Coronary artery (tissue), 2 donors: ENCODE measurements around the gene CMTR1.

Source experiments
- DNase-seq: peaks from one replicate; pipeline ENCODE4 v3.0.0-alpha.2; 2017; ENCODE audit warnings: low spot score
- H3K27ac ChIP-seq, 2 donors: fragments of 200-600 bp; sonication (generic); one replicate each; pipeline ENCODE4 v1.5.1; 2016 to 2019
- H3K4me3 ChIP-seq: fragments of 200-600 bp; sonication (generic); 2 replicates; pipeline ENCODE4 v1.5.1; 2016; ENCODE audit warnings: mild to moderate bottlenecking, moderate library complexity
- CTCF ChIP-seq: fragments of 200-600 bp; sonication (generic); IDR thresholded peaks from one replicate; pipeline ENCODE4 v1.5.1; 2019; ENCODE audit warnings: antibody characterized with exemption

The CMTR1 gene

GRCh38 chr6:37477191-37477590 lies 44.2 kb downstream of the CMTR1 start:
- TF ChIP-seq CTCF = no peak
- Histone ChIP-seq H3K27ac (no peak overlapping the region), H3K4me3 (no peak overlapping the region)
- DNase-seq = no peak

DNA sequence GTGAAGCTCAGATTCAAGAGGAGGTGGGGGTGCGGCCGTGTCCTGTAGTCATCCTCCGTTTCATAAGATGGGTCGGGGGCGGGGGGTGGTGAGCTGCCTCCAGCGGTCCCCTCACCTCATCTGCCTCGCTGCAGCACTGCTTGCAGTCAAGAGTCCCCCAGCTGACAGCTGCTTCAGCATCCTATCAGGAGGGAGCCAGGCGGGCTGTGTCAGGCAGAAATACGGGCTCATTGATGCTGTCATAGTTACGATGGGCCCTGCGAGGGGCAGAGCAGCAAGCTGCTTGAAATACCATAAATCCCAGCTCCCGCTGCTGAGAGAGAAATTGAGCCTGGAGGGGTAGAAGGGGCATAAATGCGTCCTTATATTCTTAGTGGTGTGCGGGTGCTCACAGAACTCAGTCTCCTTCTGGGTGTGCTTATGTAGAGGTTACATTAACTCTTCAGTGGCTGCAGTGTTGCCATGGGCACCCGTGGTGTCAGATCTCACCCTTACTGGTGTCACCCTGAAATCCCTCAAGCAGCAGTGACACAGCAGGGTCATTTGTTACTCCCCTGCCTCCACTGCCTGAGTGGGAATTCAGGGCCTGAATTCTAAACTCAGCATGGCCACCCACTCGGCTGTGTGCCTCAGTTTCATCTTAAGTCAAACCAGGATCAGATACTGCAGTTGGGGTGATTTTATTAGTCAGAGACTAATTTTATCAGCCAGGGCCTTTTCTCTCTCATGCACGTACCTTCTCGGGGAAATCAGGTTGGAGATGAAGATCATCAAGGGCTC lies 44.8 kb downstream of the CMTR1 start:
- H3K4me3 ChIP-seq = no peak overlapping the region
- TF ChIP-seq CTCF = no peak
- no peak overlapping the region for H3K27ac ChIP-seq
- DNase-seq = no peak

- no peak overlapping the region for H3K4me3 ChIP-seq
- H3K27ac ChIP-seq = no peak overlapping the region
- DNase-seq = no peak
- no peak for TF ChIP-seq CTCF
Measured at GRCh38 chr6:37478827-37479226, 45.8 kb downstream of the CMTR1 start.

- H3K4me3 ChIP-seq = no peak overlapping the region
- no peak for TF ChIP-seq CTCF
- no peak for DNase-seq
- H3K27ac ChIP-seq = no peak overlapping the region
Measured at GRCh38 chr6:37479266-37479854, 46.3 kb downstream of the CMTR1 start.

DNA sequence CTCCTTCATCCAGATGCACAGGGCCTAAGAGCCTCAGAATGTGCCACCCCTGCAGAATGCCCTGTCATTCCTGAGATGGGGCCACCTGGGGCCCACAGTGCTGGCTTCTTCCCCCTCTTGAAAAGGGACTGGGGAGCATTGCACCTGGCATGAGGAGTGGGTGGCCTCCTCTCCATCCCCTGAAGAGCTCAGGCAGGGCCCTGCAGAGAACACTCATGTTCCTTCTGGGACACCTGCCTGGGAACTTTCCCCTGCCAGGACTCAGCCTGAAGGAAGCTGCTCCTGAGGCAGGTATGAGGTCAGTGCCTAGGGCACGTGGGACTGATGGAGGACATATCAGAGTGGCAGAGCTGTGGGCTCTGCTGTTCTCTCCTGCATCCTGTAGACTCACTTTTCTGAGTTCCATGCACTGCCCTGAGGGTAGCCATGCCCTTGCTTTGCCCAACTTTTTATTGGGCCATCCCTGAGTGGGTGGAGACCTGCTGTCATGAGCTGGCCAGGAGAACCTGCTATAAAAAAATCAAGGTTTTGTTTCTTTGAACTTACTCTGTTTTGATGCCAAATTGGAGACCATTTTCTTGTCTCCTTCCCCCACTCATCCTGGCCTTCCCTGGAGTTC lies 47.2 kb downstream of the CMTR1 start:
- H3K4me3 ChIP-seq = no peak overlapping the region
- no peak for DNase-seq
- TF ChIP-seq CTCF = no peak
- H3K27ac ChIP-seq = no peak overlapping the region

- DNase-seq = no peak
- Histone ChIP-seq H3K27ac (no peak overlapping the region), H3K4me3 (no peak overlapping the region)
- TF ChIP-seq CTCF = no peak
Measured at GRCh38 chr6:37480951-37481534, 48.0 kb downstream of the CMTR1 start.
